NCI-H2081 (cell line): Measurements from ENCODE around the gene DHX32.

Experiments
- DNase-seq, 2 experiments: peaks; one replicate each; lab custom pipeline; 2025; lab: John Stamatoyannopoulos, UW

Gene DHX32

GRCh38 chr10:125802739-125803138 lies 78.4 kb downstream of the DHX32 start:
- DNase-seq, result no peak

GRCh38 chr10:125802131-125802530 lies 79.0 kb downstream of the DHX32 start:
- no peak for DNase-seq

GRCh38 chr10:125801574-125801973 lies 79.5 kb downstream of the DHX32 start:
- DNase-seq, result no peak

- no peak for DNase-seq
These were observed 81.5 kb downstream of the DHX32 start for GRCh38 chr10:125799451-125800182.

- no peak for DNase-seq
These were observed 83.0 kb downstream of the DHX32 start for GRCh38 chr10:125797994-125798662.

GRCh38 chr10:125797424-125797823 lies 83.7 kb downstream of the DHX32 start:
- no peak for DNase-seq

GRCh38 chr10:125795637-125796190 lies 85.4 kb downstream of the DHX32 start:
- DNase-seq, result no peak

GRCh38 chr10:125795128-125795527 lies 86.0 kb downstream of the DHX32 start:
- no peak for DNase-seq

GRCh38 chr10:125792342-125793300 lies 88.5 kb downstream of the DHX32 start:
- DNase-seq, result no peak

- peak in 1 of 2 experiments; percentile 5 for DNase-seq
These were observed 92.7 kb downstream of the DHX32 start for GRCh38 chr10:125788156-125789034.
